Measurements from ENCODE around the gene CARS1. TPM values are rescaled to one million over a fixed set of nuclear protein-coding genes. Genes with fewer than 3 reads are reported as not detected.

CARS1 gene
- polyA plus RNA-seq, 1 experiment, result 175 TPM

GRCh38 chr11:2991452-2992233 lies 65.6 kb downstream of the CARS1 start:
- Histone ChIP-seq H3K36me3 (ENCODE audit: control insufficient read depth, insufficient read depth, low read length) (peaks cover 1% of the 10 kb centered on the region), H3K4me3 (ENCODE audit: low read depth, low read length) (peak overlapping the region; percentile 48), H3K27me3 (ENCODE audit: control insufficient read depth, insufficient read depth, low read length) (no peaks in the 10 kb centered on the region)
- no peak for TF ChIP-seq CTCF (IDR thresholded peaks at IDR 0.05; ENCODE audit: insufficient read depth, low read depth, low read length)
- POLR2A ChIA-PET, result interaction anchor here (0.7 to 0.9 kb wide), 2 partner anchors 38 to 46 kb away, joined by 3 to 5 read pairs; no protein-coding TSS in a partner anchor
- no peak for DNase-seq (ENCODE audit: low read depth)
- CTCF ChIA-PET, result interaction anchor here (0.7 to 1.7 kb wide), 2 partner anchors 173 to 460 kb away, joined by 3 to 4 read pairs; partner anchors contain the start of gene OSBPL5

- ChIA-PET CTCF (interaction anchor here (0.8 to 1.7 kb wide), 3 partner anchors 11 to 459 kb away, joined by 3 to 4 read pairs (median 4); no protein-coding TSS in a partner anchor), POLR2A (interaction anchor here (0.7 kb wide), 1 partner anchor 37 kb away, joined by 3 read pairs; no protein-coding TSS in a partner anchor)
Measured at GRCh38 chr11:2990617-2991451, 66.4 kb downstream of the CARS1 start.

GRCh38 chr11:2989551-2989950 lies 67.7 kb downstream of the CARS1 start:
- H3K36me3 ChIP-seq (ENCODE audit: control insufficient read depth, insufficient read depth, low read length), result peaks cover 1% of the 10 kb centered on the region; the same call in 1 of the 2 replicates
- DNase-seq (ENCODE audit: low read depth), result no peak
- ChIA-PET CTCF (interaction anchor here (0.8 to 1.2 kb wide), 6 partner anchors 8 to 458 kb away, joined by 3 to 4 read pairs (median 3); no protein-coding TSS in a partner anchor), POLR2A (no interaction called here)
- H3K4me3 ChIP-seq (ENCODE audit: low read depth, low read length), result no peak overlapping the region; the same call in 1 of the 2 replicates
- TF ChIP-seq CTCF (IDR thresholded peaks at IDR 0.05; ENCODE audit: insufficient read depth, low read depth, low read length), result no peak
- H3K27me3 ChIP-seq (ENCODE audit: control insufficient read depth, insufficient read depth, low read length), result no peaks in the 10 kb centered on the region

More at GRCh38 chr11:2990617-2991451, 66.4 kb downstream of the CARS1 start:
- no peak for DNase-seq (ENCODE audit: low read depth)
- Histone ChIP-seq H3K27me3 (ENCODE audit: control insufficient read depth, insufficient read depth, low read length) (no peaks in the 10 kb centered on the region), H3K4me3 (ENCODE audit: low read depth, low read length) (peak overlapping the region; percentile 48), H3K36me3 (ENCODE audit: control insufficient read depth, insufficient read depth, low read length) (peaks cover 1% of the 10 kb centered on the region; the same call in 1 of the 2 replicates)
- no peak for TF ChIP-seq CTCF (IDR thresholded peaks at IDR 0.05; ENCODE audit: insufficient read depth, low read depth, low read length)

- DNase-seq (ENCODE audit: low read depth), result no peak
- peaks cover 1% of the 10 kb centered on the region; the same call in 1 of the 2 replicates for H3K36me3 ChIP-seq (ENCODE audit: control insufficient read depth, insufficient read depth, low read length)
- no peak overlapping the region for H3K4me3 ChIP-seq (ENCODE audit: low read depth, low read length)
- TF ChIP-seq CTCF (IDR thresholded peaks at IDR 0.05; ENCODE audit: insufficient read depth, low read depth, low read length), result no peak
- POLR2A ChIA-PET, result no interaction called here
- CTCF ChIA-PET, result interaction anchor here (0.9 to 1.2 kb wide), 4 partner anchors 8 to 457 kb away, joined by 3 to 4 read pairs (median 3); no protein-coding TSS in a partner anchor
- H3K27me3 ChIP-seq (ENCODE audit: control insufficient read depth, insufficient read depth, low read length), result no peaks in the 10 kb centered on the region
Measured at GRCh38 chr11:2989006-2989405, 68.2 kb downstream of the CARS1 start.

Measured in BJ (cell line).